Calu3 (cell line): ENCODE results near the gene THOC5. TPM values are rescaled to one million over a fixed set of nuclear protein-coding genes. Genes with fewer than 3 reads are reported as not detected.
A peak's percentile ranks its signal among the peaks of the same experiment; 100 is the strongest.

Experiments
- BruUV-seq: library from RNA; stranded (reverse); fragments of 400-500 nt; replicated peaks from 2 replicates; lab custom pipeline; 2021; lab: Mats Ljungman, UMichigan
- CTCF ChIA-PET: fragments of 300-600 bp; sonication (Branson Sonifier 250); formaldehyde crosslinking; loops from one replicate; lab custom pipeline; 2022; ENCODE audit warnings: antibody characterized with exemption; lab: Charles Lee
- DNase-seq: peaks from one replicate; pipeline ENCODE4 v3.0.0; 2022
- H3K27ac Mint-ChIP-seq: one replicate; pipeline ENCODE4 v1.8.0; 2022; ENCODE audit warnings: mixed read lengths; ENCODE audit not compliant: unreplicated experiment
- H3K27me3 Mint-ChIP-seq: one replicate; pipeline ENCODE4 v1.8.0; 2022; ENCODE audit warnings: mixed read lengths; ENCODE audit not compliant: unreplicated experiment
- H3K36me3 Mint-ChIP-seq: one replicate; pipeline ENCODE4 v1.8.0; 2022; ENCODE audit warnings: mild to moderate bottlenecking, moderate library complexity, mixed read lengths; ENCODE audit not compliant: insufficient read depth, unreplicated experiment
- H3K4me1 Mint-ChIP-seq: one replicate; pipeline ENCODE4 v1.8.0; 2022; ENCODE audit warnings: mild to moderate bottlenecking, low read depth, mixed read lengths; ENCODE audit not compliant: unreplicated experiment
- H3K4me3 Mint-ChIP-seq: one replicate; pipeline ENCODE4 v1.8.0; 2022; ENCODE audit warnings: mild to moderate bottlenecking, low read depth, moderate library complexity, mixed read lengths; ENCODE audit not compliant: unreplicated experiment
- H3K9me3 Mint-ChIP-seq: one replicate; pipeline ENCODE4 v1.8.0; 2022; ENCODE audit warnings: low read depth, mixed read lengths; ENCODE audit not compliant: unreplicated experiment
- intact Hi-C: fragments of 100-400 bp; cut with micrococcal nuclease; formaldehyde crosslinking; loops from one replicate; pipeline ENCODE4 v1.10.0; 2022; ENCODE audit not compliant: unreplicated experiment
- total RNA-seq: library from RNA; stranded (reverse); gene quantifications from 2 replicates; pipeline ENCODE4 v1.2.3, GENCODE V29; 2022
- TF ChIP-seq, protein P1 (sequence below): fragments of 200-600 bp; IDR thresholded peaks from one replicate; pipeline ENCODE4 v1.8.0; 2022; ENCODE audit warnings: antibody characterized with exemption; ENCODE audit not compliant: unreplicated experiment

Gene THOC5
- total RNA-seq, 1 experiment from 2014 or later, result 67.6 TPM

DNA sequence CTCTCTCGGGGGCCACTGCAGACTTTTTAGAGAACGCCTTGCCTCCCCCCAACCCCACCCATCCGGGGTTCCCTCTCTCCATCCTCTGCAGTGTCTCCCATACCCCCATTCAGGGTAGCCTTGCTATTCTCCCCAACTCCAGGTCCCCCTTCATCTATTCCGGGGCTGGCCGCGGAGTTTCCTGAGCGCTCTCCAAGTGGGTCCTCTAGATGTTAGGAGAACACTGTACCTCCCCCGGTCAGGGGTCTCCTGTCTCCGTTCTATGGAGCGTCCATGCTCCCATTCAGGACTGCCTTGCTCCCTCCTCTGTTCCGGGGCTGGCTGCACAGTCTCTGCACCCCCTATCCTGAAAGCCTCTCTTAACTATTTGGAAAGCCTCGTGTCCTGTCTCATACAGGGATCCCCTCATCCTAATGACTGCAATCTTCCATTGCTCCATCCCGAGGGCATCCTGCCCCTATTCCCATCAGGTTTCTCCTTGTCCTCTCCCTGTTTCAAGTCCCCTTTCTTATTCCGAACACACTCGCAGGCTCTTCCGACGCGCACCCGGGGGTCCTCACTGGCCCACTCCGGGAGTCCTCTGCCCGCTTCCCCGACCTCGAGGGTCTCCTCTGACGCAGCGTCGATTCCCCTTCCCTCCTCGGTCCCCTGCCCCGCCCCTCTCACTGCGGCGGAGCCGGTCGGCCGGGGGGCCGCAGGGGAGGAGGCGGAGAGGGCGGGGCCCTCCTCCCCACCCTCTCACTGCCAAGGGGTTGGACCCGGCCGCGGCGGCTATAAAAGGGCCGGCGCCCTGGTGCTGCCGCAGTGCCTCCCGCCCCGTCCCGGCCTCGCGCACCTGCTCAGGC lies 73.9 kb downstream of the THOC5 start, which contains the start of gene NEFH:
TSS of gene NEFH (plus strand) at position 802 of the 845 bp plus-strand sequence. CDS start 45 bp downstream, outside the sequence.
- Mint-ChIP-seq H3K27me3 (peaks cover 75% of the 10 kb centered on the region), H3K4me3 (no peak within 1 kb of the TSS), H3K9me3 (no peaks in the 10 kb centered on the region), H3K4me1 (no peaks in the 10 kb centered on the region), H3K27ac (no peak within 1 kb of the TSS), H3K36me3 (no peaks in the 10 kb centered on the region)
- CTCF ChIA-PET, result no interaction called here
- BruUV-seq, result no TSS peak
- TF ChIP-seq, protein P1, sequence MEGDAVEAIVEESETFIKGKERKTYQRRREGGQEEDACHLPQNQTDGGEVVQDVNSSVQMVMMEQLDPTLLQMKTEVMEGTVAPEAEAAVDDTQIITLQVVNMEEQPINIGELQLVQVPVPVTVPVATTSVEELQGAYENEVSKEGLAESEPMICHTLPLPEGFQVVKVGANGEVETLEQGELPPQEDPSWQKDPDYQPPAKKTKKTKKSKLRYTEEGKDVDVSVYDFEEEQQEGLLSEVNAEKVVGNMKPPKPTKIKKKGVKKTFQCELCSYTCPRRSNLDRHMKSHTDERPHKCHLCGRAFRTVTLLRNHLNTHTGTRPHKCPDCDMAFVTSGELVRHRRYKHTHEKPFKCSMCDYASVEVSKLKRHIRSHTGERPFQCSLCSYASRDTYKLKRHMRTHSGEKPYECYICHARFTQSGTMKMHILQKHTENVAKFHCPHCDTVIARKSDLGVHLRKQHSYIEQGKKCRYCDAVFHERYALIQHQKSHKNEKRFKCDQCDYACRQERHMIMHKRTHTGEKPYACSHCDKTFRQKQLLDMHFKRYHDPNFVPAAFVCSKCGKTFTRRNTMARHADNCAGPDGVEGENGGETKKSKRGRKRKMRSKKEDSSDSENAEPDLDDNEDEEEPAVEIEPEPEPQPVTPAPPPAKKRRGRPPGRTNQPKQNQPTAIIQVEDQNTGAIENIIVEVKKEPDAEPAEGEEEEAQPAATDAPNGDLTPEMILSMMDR, result no peak
- DNase-seq, result no peak
- intact Hi-C loops, result no loop called here

DNA sequence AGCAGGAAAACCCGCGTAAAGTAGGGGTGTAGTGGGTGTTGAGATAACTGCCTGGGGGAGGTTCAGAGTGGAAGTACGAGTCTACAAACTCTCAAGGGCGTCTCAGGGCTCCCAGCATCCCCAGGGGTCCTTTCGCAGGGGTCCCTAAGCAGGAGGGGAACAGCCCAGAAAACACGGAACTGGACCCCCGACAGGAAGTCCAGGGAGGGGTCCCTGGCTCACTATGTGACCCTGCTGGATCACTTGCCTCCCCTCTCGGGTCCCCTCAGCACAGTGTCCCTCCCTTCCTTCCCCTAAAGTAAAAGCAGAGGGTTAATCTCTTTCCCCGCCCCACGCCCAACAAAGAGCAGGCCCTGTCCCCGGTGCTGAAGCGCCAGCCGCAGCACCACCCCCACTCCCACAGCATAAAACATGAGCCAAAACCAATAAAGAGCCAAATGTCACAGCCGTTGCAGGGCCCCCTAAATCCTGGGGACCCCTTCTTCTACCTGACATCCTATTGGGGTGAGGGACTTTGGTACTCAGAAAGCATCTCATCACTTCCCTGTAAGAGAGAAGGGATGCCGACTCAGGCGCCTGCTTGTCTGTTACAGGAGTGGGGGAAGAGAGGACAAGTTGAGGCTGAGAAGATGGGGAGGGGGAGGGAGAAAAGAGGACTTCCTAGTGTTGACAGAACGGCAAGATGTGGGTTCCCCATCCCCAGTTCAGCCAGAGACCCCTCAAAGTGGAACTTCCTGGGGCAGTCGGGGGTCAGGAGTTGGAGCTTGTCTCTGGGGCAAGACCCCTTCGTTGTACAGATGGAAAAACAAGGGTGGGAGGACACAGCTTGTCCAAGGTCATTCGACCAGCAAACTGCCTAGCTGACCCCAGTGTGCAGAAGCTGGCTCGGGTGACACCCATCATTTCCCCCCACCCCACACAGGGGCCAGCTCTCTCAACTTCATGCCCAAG lies 75.0 kb downstream of the THOC5 start:
- CTCF ChIA-PET, result no interaction called here
- no peak overlapping the region for H3K27ac Mint-ChIP-seq
- H3K36me3 Mint-ChIP-seq, result no peaks in the 10 kb centered on the region
- peak; percentile 30 for DNase-seq
- no peaks in the 10 kb centered on the region for H3K4me1 Mint-ChIP-seq
- TF ChIP-seq, protein P1, result no peak
- peaks cover 85% of the 10 kb centered on the region for H3K27me3 Mint-ChIP-seq
- BruUV-seq, result no TSS peak
- intact Hi-C loops, result no loop called here
- no peaks in the 10 kb centered on the region for H3K9me3 Mint-ChIP-seq
- H3K4me3 Mint-ChIP-seq, result no peak overlapping the region

DNA sequence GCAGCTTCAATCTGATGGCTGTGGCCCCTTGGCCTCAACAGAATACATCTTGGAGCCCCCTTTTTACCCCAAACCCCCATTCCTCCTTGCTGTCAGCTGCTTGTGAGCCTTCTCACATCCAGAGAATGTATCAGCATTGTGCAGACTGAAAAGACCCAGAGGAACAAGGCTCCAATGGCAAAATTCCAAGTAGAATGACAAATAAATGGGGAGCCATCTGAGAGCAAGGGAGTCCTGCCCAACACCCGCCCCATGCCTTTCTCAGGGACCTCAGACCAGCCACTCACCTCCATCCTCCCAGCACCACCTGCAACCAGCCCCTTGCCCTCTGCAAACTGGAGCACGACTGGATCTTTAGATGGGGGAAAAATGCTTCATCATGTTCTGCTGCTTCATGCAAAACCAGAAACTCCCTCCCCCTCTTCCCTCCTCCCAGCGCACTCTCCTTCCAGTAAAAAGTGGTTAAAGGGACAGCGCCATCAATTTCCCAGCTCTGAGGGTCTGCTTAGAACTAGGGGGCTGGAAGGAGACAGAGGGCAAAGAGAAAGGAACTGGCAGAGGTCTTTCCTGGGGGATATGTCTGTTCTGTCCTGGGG lies 75.7 kb downstream of the THOC5 start:
- BruUV-seq, result no TSS peak
- H3K27me3 Mint-ChIP-seq, result peaks cover 93% of the 10 kb centered on the region
- DNase-seq, result no peak
- H3K4me1 Mint-ChIP-seq, result no peaks in the 10 kb centered on the region
- H3K4me3 Mint-ChIP-seq, result no peak overlapping the region
- CTCF ChIA-PET, result no interaction called here
- H3K27ac Mint-ChIP-seq, result no peak overlapping the region
- TF ChIP-seq, protein P1, result no peak
- H3K36me3 Mint-ChIP-seq, result no peaks in the 10 kb centered on the region
- H3K9me3 Mint-ChIP-seq, result no peaks in the 10 kb centered on the region
- intact Hi-C loops, result no loop called here

DNA sequence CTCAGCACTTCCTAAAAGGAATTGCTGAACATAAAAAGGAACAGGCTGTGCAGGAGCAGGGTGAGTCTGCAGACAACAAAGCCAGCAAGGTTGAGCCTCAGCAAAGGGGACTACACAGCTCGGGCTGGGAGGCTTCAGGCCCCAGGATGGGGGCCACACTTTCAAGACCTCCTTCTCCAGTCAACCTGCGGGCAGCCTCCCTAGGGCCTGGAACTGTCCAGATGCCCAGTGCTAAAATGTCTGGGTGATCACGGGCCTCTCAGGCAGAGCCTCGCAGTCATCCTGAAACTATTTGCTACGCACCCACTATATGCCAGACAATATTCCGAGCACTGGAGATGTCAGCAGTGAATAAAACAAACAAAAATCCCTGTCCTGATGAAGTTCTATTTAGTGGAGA lies 77.4 kb downstream of the THOC5 start:
- H3K36me3 Mint-ChIP-seq, result no peaks in the 10 kb centered on the region
- intact Hi-C loops, result no loop called here
- TF ChIP-seq, protein P1, result no peak
- H3K4me3 Mint-ChIP-seq, result no peak overlapping the region
- CTCF ChIA-PET, result no interaction called here
- BruUV-seq, result no TSS peak
- peaks cover 94% of the 10 kb centered on the region for H3K27me3 Mint-ChIP-seq
- no peak overlapping the region for H3K27ac Mint-ChIP-seq
- no peaks in the 10 kb centered on the region for H3K9me3 Mint-ChIP-seq
- DNase-seq, result no peak
- H3K4me1 Mint-ChIP-seq, result no peaks in the 10 kb centered on the region
